Psoas muscle (tissue), 8 donors: ENCODE data around the gene STX4. TPM values are rescaled to one million over a fixed set of nuclear protein-coding genes. Genes with fewer than 3 reads are reported as not detected.

Source experiments
- ATAC-seq, 4 donors: fragments of 200-7000 bp; cut with Tn5 transposase; one replicate each; pipeline ENCODE4 v1.9.1; 2020; ENCODE audit warnings: moderate library complexity in 3 of 4, mild to moderate bottlenecking in 2 of 4
- DNase-seq, 2 donors: peaks; one replicate each; pipeline ENCODE4 v3.0.0-alpha.2; 2020
- H3K27ac ChIP-seq: fragments of 200-600 bp; one replicate; pipeline ENCODE4 v1.8.0; 2022
- H3K27me3 ChIP-seq, 3 donors: fragments of 200-600 bp in 1 of 3; one replicate each; pipeline versions ENCODE4 v1.6.1 to v1.8.0; 2013 to 2022; ENCODE audit warnings: low read length in 2 of 3, mild to moderate bottlenecking in 2 of 3, moderate library complexity in 1 of 3; ENCODE audit not compliant: insufficient read depth in 3 of 3
- H3K36me3 ChIP-seq, 2 donors: fragments of 200-600 bp in 1 of 2; one replicate each; pipeline versions ENCODE4 v1.6.1 to v1.8.0; 2013 to 2022; ENCODE audit warnings: low read depth in 1 of 2, mild to moderate bottlenecking in 1 of 2, moderate library complexity in 1 of 2; ENCODE audit not compliant: insufficient read depth in 1 of 2
- H3K4me1 ChIP-seq: fragments of 200-600 bp; one replicate; pipeline ENCODE4 v1.8.0; 2022
- H3K4me3 ChIP-seq: fragments of 200-600 bp; one replicate; pipeline ENCODE4 v1.8.0; 2022; ENCODE audit warnings: mild to moderate bottlenecking
- H3K9me3 ChIP-seq: fragments of 200-600 bp; one replicate; pipeline ENCODE4 v1.8.0; 2022
- WGBS, 3 donors: extraction: QIAGEN DNeasy Blood & Tissue Kit; methylation state at CpG; one replicate each; pipeline versions ENCODE4 v1.1.6 to v1.1.7; 2013; 5-methylcytosine and 5-hydroxymethylcytosine counted together
- intact Hi-C, 2 donors: fragments of 100-400 bp; cut with DNase I; formaldehyde crosslinking; loops; one replicate each; pipeline versions ENCODE4 v1.11.0 to v1.14.2; 2022
- polyA plus RNA-seq, 3 donors: library from polyadenylated mRNA; stranded (reverse); fragments of 200-250 nt; gene quantifications; one replicate each; pipeline ENCODE4 v1.2.3, GENCODE V29; 2013
- total RNA-seq, 4 donors: library from RNA; stranded (reverse); fragmentation: NEBNext Ultra II Directional in 2 of 4; extraction: Animal tissue kit (Norgen Biotek cat#: 25700) in 2 of 4; gene quantifications; one replicate each; pipeline versions ENCODE4 v1.2.1 to v1.2.4, GENCODE V29; 2021 to 2023
- TF ChIP-seq, protein P1 (sequence below): fragments of 200-600 bp; IDR thresholded peaks from one replicate; pipeline ENCODE4 v1.8.0; 2022; ENCODE audit warnings: antibody characterized with exemption
- donor health status: healthy with polysubstance abuse.
- donor health status: DM: no; HTN: no; CAD: no; lungs with moderate emphysema.
- donor health status: Bipolar disorder and iron deficiency.
- donor health status: healthy.
- donor health status: DM: yes; HTN: yes; CAD: no.
- donor health status: DM: no; HTN: no; CAD: no.
- donor health status: DM: no; HTN: no; CAD: no.
- donor health status: DM: yes; HTN: yes; CAD: no.

Gene STX4
- total and polyA plus RNA-seq, 7 donors: 47.6 to 123 (median 57.8) TPM

DNA sequence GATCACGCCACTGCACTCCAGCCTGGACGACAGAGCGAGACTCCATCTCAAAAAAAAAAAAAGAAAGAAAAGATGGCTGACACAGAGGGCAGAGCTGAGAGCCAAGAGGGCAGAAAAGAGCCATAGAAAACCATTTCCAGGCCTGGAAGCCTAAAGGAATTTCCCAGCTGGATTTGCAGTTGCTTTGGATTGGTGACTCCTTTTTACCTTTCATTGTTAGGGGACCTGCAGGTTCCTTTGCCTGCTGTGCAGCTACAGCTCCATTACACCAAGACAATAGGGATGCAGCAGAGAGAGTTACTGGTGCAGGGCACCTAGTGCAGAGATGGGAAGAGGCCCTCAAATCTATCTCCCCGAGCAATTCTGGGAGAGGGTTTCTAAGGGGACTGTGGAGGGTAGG, 22.3 kb downstream of the STX4 start:
- DNase-seq: no peak
- ATAC-seq: no peak
- H3K9me3 ChIP-seq: no peaks in the 10 kb centered on the region
- H3K4me1 ChIP-seq: no peaks in the 10 kb centered on the region
- no peak overlapping the region for H3K4me3 ChIP-seq
- 84 to 89% (median 87%) methylated on average over 4 of the region's 4 CpGs for WGBS, 3 donors
- peaks cover 0 to 18% of the 10 kb centered on the region in 2 donors for H3K36me3 ChIP-seq
- TF ChIP-seq, protein P1, sequence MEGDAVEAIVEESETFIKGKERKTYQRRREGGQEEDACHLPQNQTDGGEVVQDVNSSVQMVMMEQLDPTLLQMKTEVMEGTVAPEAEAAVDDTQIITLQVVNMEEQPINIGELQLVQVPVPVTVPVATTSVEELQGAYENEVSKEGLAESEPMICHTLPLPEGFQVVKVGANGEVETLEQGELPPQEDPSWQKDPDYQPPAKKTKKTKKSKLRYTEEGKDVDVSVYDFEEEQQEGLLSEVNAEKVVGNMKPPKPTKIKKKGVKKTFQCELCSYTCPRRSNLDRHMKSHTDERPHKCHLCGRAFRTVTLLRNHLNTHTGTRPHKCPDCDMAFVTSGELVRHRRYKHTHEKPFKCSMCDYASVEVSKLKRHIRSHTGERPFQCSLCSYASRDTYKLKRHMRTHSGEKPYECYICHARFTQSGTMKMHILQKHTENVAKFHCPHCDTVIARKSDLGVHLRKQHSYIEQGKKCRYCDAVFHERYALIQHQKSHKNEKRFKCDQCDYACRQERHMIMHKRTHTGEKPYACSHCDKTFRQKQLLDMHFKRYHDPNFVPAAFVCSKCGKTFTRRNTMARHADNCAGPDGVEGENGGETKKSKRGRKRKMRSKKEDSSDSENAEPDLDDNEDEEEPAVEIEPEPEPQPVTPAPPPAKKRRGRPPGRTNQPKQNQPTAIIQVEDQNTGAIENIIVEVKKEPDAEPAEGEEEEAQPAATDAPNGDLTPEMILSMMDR: no peak
- no peaks in the 10 kb centered on the region for H3K27me3 ChIP-seq
- H3K27ac ChIP-seq: no peak overlapping the region
- intact Hi-C loops: loop anchor here in 1 of 2 donors (10.0 kb wide), 1 partner anchor 61 kb away; no protein-coding TSS in a partner anchor

DNA sequence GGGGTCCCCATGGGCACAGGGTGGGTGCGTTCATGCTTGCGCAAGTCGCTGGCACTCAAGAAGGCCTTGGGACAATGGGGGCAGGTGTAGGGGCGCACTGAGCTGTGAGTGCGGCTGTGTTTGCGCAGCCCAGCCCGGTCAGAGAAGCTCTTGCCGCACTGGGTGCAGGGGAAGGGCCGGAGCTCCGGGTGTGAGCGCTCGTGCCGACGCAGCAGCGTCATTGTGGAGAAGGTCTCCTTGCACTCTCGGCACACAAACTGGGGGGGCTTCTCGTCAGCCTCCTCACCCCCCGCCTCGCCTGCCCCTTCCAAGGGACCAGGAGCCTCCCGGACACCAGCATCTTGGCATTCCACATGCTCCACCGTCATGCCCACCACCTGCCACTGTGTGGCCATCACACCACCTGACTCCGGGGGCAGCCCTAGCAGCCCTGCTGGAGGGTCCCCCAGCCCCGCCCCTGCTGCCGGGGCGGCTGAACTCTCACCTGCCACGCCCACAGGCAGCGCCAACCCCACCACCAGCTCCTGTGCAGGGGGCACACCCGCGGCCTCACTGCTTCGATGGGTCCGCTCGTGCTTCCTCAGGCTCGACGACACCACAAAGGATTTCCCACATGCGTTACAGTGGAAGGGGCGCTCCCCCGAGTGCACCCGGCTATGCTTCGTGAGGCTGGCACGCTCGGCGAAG, 27.9 kb downstream of the STX4 start:
- intact Hi-C loops: no loop called here
- DNase-seq (no peak), ATAC-seq (no peak)
- TF ChIP-seq, protein P1: no peak
- no peaks in the 10 kb centered on the region for H3K9me3 ChIP-seq
- 91 to 94% (median 91%) methylated on average over 42 of the region's 42 CpGs for WGBS, 3 donors
- H3K27me3 ChIP-seq: no peaks in the 10 kb centered on the region
- no peak overlapping the region for H3K4me3 ChIP-seq
- peaks cover 11% of the 10 kb centered on the region for H3K4me1 ChIP-seq
- no peak overlapping the region for H3K27ac ChIP-seq
- H3K36me3 ChIP-seq: peaks cover 0 to 46% of the 10 kb centered on the region in 2 donors

DNA sequence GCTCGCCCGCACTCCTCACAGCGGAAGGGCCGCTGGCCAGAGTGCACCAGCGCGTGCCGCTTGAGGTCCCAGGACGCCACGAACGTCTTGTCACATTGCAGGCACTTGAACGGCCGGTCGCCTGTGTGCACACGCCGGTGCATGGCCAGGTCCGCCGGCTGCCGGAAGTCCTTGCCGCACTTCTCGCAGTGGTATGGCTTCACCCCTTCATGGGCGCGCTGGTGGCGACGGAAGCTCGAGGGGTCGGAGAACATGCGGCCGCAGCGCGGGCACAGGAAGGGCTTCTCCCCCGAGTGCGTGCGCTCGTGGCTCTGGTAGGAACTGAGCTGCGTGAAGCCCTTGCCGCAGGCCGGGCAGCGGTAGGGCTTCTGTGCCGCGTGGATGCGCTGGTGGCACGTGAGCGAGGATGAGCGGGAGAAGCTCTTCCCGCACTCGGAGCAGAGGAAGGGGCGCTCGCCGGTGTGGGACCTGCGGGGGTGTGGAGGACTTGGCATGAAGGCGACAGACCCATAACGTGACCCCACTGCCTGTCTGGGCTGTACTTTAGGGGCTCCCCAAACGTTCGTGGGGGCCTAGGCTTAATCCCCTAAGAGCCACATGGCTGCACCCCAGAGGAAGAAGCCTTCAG, 28.6 kb downstream of the STX4 start:
- peaks cover 0 to 46% of the 10 kb centered on the region in 2 donors for H3K36me3 ChIP-seq
- WGBS, 3 donors: 94 to 97% (median 95%) methylated on average over 53 to 54 of the region's 54 CpGs
- intact Hi-C loops: no loop called here

DNA sequence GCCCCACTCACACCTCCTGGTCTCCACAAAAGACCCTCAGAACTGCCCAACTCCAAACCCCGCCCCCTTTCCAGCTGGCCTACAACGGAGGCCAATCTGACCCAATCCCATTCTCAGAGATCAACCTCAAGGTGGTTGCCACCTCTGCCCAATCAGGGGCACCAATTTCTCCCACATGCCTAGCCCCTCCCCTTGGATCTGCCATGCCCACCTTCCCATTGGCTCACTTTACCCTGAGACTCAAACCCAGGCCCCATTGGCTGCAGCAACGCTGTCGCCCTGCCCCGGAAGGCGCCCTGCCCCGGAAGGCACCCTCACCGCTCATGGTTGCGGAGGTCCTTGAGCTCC, 30.1 kb downstream of the STX4 start:
- intact Hi-C loops: no loop called here
- no peak for ATAC-seq

More for the DNA sequence above, 28.6 kb downstream of the STX4 start:
- no peak for DNase-seq
- Histone ChIP-seq H3K4me3 (no peak overlapping the region), H3K9me3 (no peaks in the 10 kb centered on the region), H3K27me3 (no peaks in the 10 kb centered on the region), H3K27ac (no peak overlapping the region), H3K4me1 (peaks cover 11% of the 10 kb centered on the region)
- TF ChIP-seq, protein P1: no peak
- ATAC-seq: no peak

More for the DNA sequence above, 30.1 kb downstream of the STX4 start:
- H3K4me1 ChIP-seq: peaks cover 11% of the 10 kb centered on the region
- peak overlapping the region; percentile 81 for H3K27ac ChIP-seq
- TF ChIP-seq, protein P1: no peak
- DNase-seq: no peak
- 89 to 95% (median 92%) methylated on average over 9 of the region's 9 CpGs for WGBS, 3 donors
- H3K4me3 ChIP-seq: no peak overlapping the region
- H3K9me3 ChIP-seq: no peaks in the 10 kb centered on the region
- no peaks in the 10 kb centered on the region for H3K27me3 ChIP-seq
- peaks cover 0 to 41% of the 10 kb centered on the region in 2 donors for H3K36me3 ChIP-seq
